HCT116 (cell line): Measurements from ENCODE around the gene HDAC7.

ENCODE experiments used
- EZH2 ChIP-seq: fragments of 200-600 bp; sonication (generic); IDR thresholded peaks from 2 replicates; pipeline ENCODE4 v1.6.1; 2017; ENCODE audit warnings: antibody characterized with exemption, mixed run types
- POLR2A ChIP-seq: IDR thresholded peaks from 2 replicates; pipeline ENCODE4 v1.7.0; 2011; ENCODE audit warnings: borderline replicate concordance; ENCODE audit not compliant: insufficient read depth, insufficient read length; ENCODE audit errors: extremely low read depth
- TCF7L2 ChIP-seq: IDR thresholded peaks from 2 replicates; pipeline ENCODE4 v1.7.0; 2011; ENCODE audit warnings: borderline replicate concordance, inconsistent platforms; ENCODE audit not compliant: insufficient read depth, insufficient read length; ENCODE audit errors: extremely low read depth
- TF ChIP-seq, protein P1 (sequence below), 3 experiments: fragments of 200-600 bp in 1 of 3; sonication (generic) in 1 of 3; IDR thresholded peaks in 2 of 3; conservative IDR thresholded peaks in 1 of 3; 2 replicates each; pipeline ENCODE4 v1.5.1; 2012 to 2017; ENCODE audit warnings: low read depth in 2 of 3, low read length in 2 of 3, antibody characterized with exemption in 1 of 3, borderline replicate concordance in 1 of 3, control low read depth in 1 of 3, mild to moderate bottlenecking in 1 of 3, mixed read lengths in 1 of 3, mixed run types in 1 of 3, moderate library complexity in 1 of 3; ENCODE audit not compliant: insufficient read depth in 1 of 3
- TF ChIP-seq, protein P2 (sequence below): IDR thresholded peaks from 2 replicates; pipeline ENCODE4 v1.6.1; 2012; ENCODE audit warnings: low read depth

- TF ChIP-seq, protein P1, sequence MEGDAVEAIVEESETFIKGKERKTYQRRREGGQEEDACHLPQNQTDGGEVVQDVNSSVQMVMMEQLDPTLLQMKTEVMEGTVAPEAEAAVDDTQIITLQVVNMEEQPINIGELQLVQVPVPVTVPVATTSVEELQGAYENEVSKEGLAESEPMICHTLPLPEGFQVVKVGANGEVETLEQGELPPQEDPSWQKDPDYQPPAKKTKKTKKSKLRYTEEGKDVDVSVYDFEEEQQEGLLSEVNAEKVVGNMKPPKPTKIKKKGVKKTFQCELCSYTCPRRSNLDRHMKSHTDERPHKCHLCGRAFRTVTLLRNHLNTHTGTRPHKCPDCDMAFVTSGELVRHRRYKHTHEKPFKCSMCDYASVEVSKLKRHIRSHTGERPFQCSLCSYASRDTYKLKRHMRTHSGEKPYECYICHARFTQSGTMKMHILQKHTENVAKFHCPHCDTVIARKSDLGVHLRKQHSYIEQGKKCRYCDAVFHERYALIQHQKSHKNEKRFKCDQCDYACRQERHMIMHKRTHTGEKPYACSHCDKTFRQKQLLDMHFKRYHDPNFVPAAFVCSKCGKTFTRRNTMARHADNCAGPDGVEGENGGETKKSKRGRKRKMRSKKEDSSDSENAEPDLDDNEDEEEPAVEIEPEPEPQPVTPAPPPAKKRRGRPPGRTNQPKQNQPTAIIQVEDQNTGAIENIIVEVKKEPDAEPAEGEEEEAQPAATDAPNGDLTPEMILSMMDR (IDR thresholded peaks at IDR 0.05 in 2 of 3, conservative IDR thresholded peaks at IDR 0.05 in 1 of 3; ENCODE audit: borderline replicate concordance in 1 of 3, insufficient read depth in 1 of 3, low read depth in 2 of 3, low read length in 2 of 3): no peak
- TF ChIP-seq EZH2: no peak
- no peak for TF ChIP-seq TCF7L2
- TF ChIP-seq, protein P2, sequence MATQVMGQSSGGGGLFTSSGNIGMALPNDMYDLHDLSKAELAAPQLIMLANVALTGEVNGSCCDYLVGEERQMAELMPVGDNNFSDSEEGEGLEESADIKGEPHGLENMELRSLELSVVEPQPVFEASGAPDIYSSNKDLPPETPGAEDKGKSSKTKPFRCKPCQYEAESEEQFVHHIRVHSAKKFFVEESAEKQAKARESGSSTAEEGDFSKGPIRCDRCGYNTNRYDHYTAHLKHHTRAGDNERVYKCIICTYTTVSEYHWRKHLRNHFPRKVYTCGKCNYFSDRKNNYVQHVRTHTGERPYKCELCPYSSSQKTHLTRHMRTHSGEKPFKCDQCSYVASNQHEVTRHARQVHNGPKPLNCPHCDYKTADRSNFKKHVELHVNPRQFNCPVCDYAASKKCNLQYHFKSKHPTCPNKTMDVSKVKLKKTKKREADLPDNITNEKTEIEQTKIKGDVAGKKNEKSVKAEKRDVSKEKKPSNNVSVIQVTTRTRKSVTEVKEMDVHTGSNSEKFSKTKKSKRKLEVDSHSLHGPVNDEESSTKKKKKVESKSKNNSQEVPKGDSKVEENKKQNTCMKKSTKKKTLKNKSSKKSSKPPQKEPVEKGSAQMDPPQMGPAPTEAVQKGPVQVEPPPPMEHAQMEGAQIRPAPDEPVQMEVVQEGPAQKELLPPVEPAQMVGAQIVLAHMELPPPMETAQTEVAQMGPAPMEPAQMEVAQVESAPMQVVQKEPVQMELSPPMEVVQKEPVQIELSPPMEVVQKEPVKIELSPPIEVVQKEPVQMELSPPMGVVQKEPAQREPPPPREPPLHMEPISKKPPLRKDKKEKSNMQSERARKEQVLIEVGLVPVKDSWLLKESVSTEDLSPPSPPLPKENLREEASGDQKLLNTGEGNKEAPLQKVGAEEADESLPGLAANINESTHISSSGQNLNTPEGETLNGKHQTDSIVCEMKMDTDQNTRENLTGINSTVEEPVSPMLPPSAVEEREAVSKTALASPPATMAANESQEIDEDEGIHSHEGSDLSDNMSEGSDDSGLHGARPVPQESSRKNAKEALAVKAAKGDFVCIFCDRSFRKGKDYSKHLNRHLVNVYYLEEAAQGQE: no peak
- TF ChIP-seq POLR2A: no peak
Observed at GRCh38 chr12:47778881-47779280, 40.8 kb downstream of the HDAC7 start.
